Loucy (cell line): ENCODE measurements around the gene SLC4A11.
A peak's percentile ranks its signal among the peaks of the same experiment; 100 is the strongest.

Source experiments
- H2AFZ ChIP-seq: fragments of 200-600 bp; sonication (generic); 2 replicates; pipeline ENCODE4 v1.6.0; 2016; ENCODE audit warnings: antibody characterized with exemption, mild to moderate bottlenecking, low read length, moderate library complexity
- H3F3A ChIP-seq: fragments of 200-600 bp; 2 replicates; pipeline ENCODE4 v1.6.0; 2016; ENCODE audit warnings: antibody characterized with exemption, low read depth, mild to moderate bottlenecking
- H3K27me3 ChIP-seq: fragments of 200-600 bp; sonication (generic); 2 replicates; pipeline ENCODE4 v1.6.1; 2014; ENCODE audit warnings: low read length, mild to moderate bottlenecking; ENCODE audit not compliant: insufficient read depth, poor library complexity, severe bottlenecking
- H3K36me3 ChIP-seq: fragments of 200-600 bp; sonication (generic); 2 replicates; pipeline ENCODE4 v1.6.1; 2016; ENCODE audit warnings: low read length; ENCODE audit not compliant: insufficient read depth
- H3K4me1 ChIP-seq: fragments of 200-600 bp; sonication (generic); 2 replicates; pipeline ENCODE4 v1.5.1; 2014; ENCODE audit warnings: low read length, mild to moderate bottlenecking; ENCODE audit not compliant: insufficient read depth, poor library complexity, severe bottlenecking
- H3K4me2 ChIP-seq: fragments of 200-600 bp; sonication (generic); 2 replicates; pipeline ENCODE4 v1.6.0; 2014; ENCODE audit warnings: antibody characterized with exemption, low read length, low read depth, mild to moderate bottlenecking; ENCODE audit not compliant: poor library complexity, severe bottlenecking
- H3K4me3 ChIP-seq: fragments of 200-600 bp; sonication (generic); 2 replicates; pipeline ENCODE4 v1.5.1; 2014; ENCODE audit warnings: low read length, mild to moderate bottlenecking, mixed read lengths; ENCODE audit not compliant: poor library complexity, severe bottlenecking
- H3K79me2 ChIP-seq: fragments of 200-600 bp; sonication (generic); 2 replicates; pipeline ENCODE4 v1.6.1; 2014; ENCODE audit warnings: low read length; ENCODE audit not compliant: insufficient read depth
- H3K9ac ChIP-seq: fragments of 200-600 bp; sonication (generic); 2 replicates; pipeline ENCODE4 v1.6.0; 2014; ENCODE audit warnings: mild to moderate bottlenecking, low read depth, low read length, moderate library complexity; ENCODE audit not compliant: poor library complexity, severe bottlenecking
- H3K9me2 ChIP-seq: fragments of 200-600 bp; sonication (generic); replicated peaks from 2 replicates; pipeline ENCODE4 v1.6.1; 2016; ENCODE audit warnings: low read depth, low read length, mixed read lengths
- H3K9me3 ChIP-seq: fragments of 200-600 bp; sonication (generic); 2 replicates; pipeline ENCODE4 v1.6.1; 2014; ENCODE audit warnings: mild to moderate bottlenecking, antibody characterized with exemption, low read length, low read depth; ENCODE audit not compliant: insufficient read depth
- H4K20me1 ChIP-seq: fragments of 200-600 bp; sonication (generic); 2 replicates; pipeline ENCODE4 v1.6.0; 2014; ENCODE audit warnings: antibody characterized with exemption, low read length, mild to moderate bottlenecking; ENCODE audit not compliant: insufficient read depth, poor library complexity, severe bottlenecking
- EZH2phosphoT487 ChIP-seq: fragments of 200-600 bp; IDR thresholded peaks from 2 replicates; pipeline ENCODE4 v1.6.1; 2018; ENCODE audit warnings: antibody characterized with exemption, mild to moderate bottlenecking, moderate library complexity, borderline replicate concordance
- TF ChIP-seq, protein P1 (sequence below): fragments of 200-600 bp; sonication (generic); conservative IDR thresholded peaks from 2 replicates; pipeline ENCODE4 v1.5.1; 2014; ENCODE audit warnings: mild to moderate bottlenecking, antibody characterized with exemption, low read length

Gene SLC4A11

DNA sequence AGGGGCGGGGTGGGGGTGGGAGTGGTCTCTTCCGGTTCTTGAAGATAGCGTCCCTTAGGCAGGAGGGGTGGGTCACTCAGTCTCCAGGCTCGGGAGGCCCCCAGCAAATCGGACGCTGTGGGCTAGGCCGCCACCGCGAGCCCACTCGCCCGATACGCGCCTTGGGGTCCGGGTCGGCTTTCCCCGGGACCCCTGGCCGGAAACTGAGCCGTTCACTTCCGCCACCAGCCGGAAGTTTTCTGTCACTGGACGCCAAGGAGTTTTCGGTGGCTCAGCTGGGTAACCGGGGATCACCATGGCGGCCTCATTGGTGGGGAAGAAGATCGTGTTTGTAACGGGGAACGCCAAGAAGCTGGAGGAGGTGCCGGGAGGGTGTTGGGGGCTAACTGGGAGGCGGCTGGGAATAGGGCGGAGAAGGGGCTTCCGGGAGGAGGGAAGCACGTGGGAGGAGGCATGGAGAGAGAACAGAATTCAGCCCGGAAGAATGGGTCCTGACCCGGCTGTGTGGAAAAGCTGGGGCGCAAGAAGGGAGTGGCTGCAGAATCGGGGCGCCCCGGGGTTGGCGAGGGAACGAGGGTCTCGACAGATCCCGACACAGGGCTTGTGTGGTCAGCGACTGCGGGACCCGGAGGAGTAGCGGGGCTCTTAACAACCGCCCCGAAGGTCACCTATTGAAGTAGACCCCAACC, 29.6 kb downstream of the SLC4A11 start, which contains the start of gene ITPA:
ITPA (plus strand) TSS at position 242 of the 689 bp plus-strand sequence; CDS start at position 296, 54 bp downstream.
- peaks cover 33% of the 10 kb centered on the region for H3K79me2 ChIP-seq
- no peaks in the 10 kb centered on the region for H3K27me3 ChIP-seq
- peak within 1 kb of the TSS; percentile 88 for H3K9ac ChIP-seq
- no peaks in the 10 kb centered on the region for H4K20me1 ChIP-seq
- TF ChIP-seq EZH2phosphoT487: no peak
- TF ChIP-seq, protein P1, sequence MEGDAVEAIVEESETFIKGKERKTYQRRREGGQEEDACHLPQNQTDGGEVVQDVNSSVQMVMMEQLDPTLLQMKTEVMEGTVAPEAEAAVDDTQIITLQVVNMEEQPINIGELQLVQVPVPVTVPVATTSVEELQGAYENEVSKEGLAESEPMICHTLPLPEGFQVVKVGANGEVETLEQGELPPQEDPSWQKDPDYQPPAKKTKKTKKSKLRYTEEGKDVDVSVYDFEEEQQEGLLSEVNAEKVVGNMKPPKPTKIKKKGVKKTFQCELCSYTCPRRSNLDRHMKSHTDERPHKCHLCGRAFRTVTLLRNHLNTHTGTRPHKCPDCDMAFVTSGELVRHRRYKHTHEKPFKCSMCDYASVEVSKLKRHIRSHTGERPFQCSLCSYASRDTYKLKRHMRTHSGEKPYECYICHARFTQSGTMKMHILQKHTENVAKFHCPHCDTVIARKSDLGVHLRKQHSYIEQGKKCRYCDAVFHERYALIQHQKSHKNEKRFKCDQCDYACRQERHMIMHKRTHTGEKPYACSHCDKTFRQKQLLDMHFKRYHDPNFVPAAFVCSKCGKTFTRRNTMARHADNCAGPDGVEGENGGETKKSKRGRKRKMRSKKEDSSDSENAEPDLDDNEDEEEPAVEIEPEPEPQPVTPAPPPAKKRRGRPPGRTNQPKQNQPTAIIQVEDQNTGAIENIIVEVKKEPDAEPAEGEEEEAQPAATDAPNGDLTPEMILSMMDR: no peak
- H3K4me2 ChIP-seq: peak within 1 kb of the TSS; percentile 100
- H3F3A ChIP-seq: no peaks in the 10 kb centered on the region
- H2AFZ ChIP-seq: peak within 1 kb of the TSS; percentile 97
- no peaks in the 10 kb centered on the region for H3K9me2 ChIP-seq
- no peaks in the 10 kb centered on the region for H3K36me3 ChIP-seq
- peaks cover 18% of the 10 kb centered on the region for H3K4me1 ChIP-seq
- no peaks in the 10 kb centered on the region for H3K9me3 ChIP-seq
- H3K4me3 ChIP-seq: peak within 1 kb of the TSS; percentile 90

DNA sequence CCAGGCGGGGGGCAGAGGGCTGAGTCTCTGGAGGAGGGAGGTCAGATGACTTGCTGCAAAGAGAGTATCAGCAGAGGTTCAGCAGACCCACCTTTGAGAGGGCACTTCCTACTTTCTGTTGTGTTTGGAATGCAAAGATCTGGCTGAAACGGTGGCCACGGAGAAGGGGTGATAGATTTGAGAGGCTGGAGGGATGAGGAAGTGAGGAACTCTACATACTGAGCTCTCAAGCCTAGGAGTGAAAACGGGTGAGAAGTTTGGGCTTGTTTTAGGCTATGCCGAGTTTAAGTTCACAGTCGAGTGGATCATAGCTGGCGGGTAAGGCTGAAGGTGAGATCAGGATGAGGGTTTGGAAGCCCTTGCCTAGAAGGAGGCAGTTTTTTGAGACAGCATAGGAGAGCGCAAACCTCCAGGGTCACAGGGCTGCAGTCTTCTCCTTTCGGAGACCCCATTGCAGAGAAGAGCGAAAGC, 30.2 kb downstream of the SLC4A11 start:
- Histone ChIP-seq H3K4me1 (peaks cover 18% of the 10 kb centered on the region), H3K36me3 (no peaks in the 10 kb centered on the region), H3K4me2 (peak overlapping the region; percentile 100), H4K20me1 (peaks cover 3% of the 10 kb centered on the region), H2AFZ (peak overlapping the region; percentile 97), H3K9me3 (no peaks in the 10 kb centered on the region), H3K79me2 (peaks cover 37% of the 10 kb centered on the region), H3K9me2 (no peaks in the 10 kb centered on the region), H3K4me3 (peak overlapping the region; percentile 90), H3F3A (no peaks in the 10 kb centered on the region), H3K9ac (peak overlapping the region; percentile 88), H3K27me3 (no peaks in the 10 kb centered on the region)
- no peak for TF ChIP-seq EZH2phosphoT487
- TF ChIP-seq, protein P1: no peak

DNA sequence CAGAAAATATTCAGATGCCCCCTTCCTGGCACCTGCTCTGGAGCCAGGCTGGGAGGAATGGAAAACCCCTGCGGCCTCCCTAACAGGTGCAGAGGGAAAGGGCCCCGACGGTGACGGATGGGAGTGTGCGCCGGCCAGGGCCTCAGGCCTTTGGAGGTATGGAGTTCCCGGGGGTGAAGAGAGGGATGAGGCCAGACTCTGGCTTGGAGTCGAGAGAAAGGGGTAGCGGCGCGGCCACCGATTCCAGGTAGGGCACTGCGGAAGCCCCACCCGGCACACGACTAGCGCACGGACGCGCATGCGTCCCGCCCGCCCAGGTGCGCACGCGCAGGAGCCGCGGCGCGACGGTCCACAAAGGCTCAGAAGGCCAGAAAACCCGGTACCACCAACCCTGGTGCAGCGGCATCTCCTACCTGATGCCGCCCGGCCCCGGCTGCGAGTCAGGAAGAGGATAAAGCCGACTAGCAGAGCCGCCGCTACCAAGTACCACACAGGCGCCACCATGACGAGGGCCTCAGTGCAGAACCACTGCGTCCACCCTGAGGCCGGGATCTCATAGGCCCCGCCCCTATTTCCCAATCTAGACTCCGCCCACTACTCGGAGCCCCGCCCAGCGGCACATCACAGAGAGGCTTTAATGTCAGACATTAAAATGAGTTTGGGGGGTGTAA, 34.7 kb downstream of the SLC4A11 start, which contains the start of gene DDRGK1:
DDRGK1 (minus strand) TSS at position 559 of the 671 bp plus-strand sequence; CDS start at position 504, 55 bp downstream.
- peak within 1 kb of the TSS; percentile 95 for H2AFZ ChIP-seq
- no peaks in the 10 kb centered on the region for H3K9me2 ChIP-seq
- no peaks in the 10 kb centered on the region for H3F3A ChIP-seq
- H3K4me1 ChIP-seq: peaks cover 23% of the 10 kb centered on the region
- H3K4me3 ChIP-seq: peak within 1 kb of the TSS; percentile 98
- H4K20me1 ChIP-seq: peaks cover 15% of the 10 kb centered on the region
- peak within 1 kb of the TSS; percentile 97 for H3K9ac ChIP-seq
- H3K4me2 ChIP-seq: peak within 1 kb of the TSS; percentile 99
- no peaks in the 10 kb centered on the region for H3K9me3 ChIP-seq
- H3K36me3 ChIP-seq: peaks cover 10% of the 10 kb centered on the region; the same call in 1 of the 2 replicates
- TF ChIP-seq, protein P1: no peak
- no peak for TF ChIP-seq EZH2phosphoT487
- peaks cover 36% of the 10 kb centered on the region for H3K79me2 ChIP-seq
- H3K27me3 ChIP-seq: no peaks in the 10 kb centered on the region
